Activated naive CD4-positive, alpha-beta T cell treated with anti-CD3 and anti-CD28 coated beads for 36 hours (primary cell): ENCODE results near the gene COX7B. TPM values are rescaled to one million over a fixed set of nuclear protein-coding genes. Genes with fewer than 3 reads are reported as not detected.
"Not testable (repeated sequence)": the region's sequence is repeated elsewhere in the genome, so short reads cannot be mapped to it uniquely, and the experiment has no call there.

Source experiments
- CTCF ChIA-PET: fragments of 350-600 bp; sonication (Branson Sonifier 250); formaldehyde crosslinking; loops from one replicate; lab custom pipeline; 2021; ENCODE audit warnings: antibody characterized with exemption; lab: Charles Lee
- DNase-seq: peaks from one replicate; pipeline ENCODE4 v3.0.0-alpha.2; 2020
- H3K27ac Mint-ChIP-seq: one replicate; pipeline ENCODE4 v1.8.0; 2021; ENCODE audit warnings: mild to moderate bottlenecking, mixed read lengths
- H3K27me3 Mint-ChIP-seq: one replicate; pipeline ENCODE4 v1.8.0; 2021; ENCODE audit warnings: low read depth, mixed read lengths
- H3K36me3 Mint-ChIP-seq: one replicate; pipeline ENCODE4 v1.8.0; 2021; ENCODE audit warnings: low read depth, mixed read lengths
- H3K4me1 Mint-ChIP-seq: one replicate; pipeline ENCODE4 v1.8.0; 2021; ENCODE audit warnings: low read depth, mixed read lengths
- H3K4me3 Mint-ChIP-seq: one replicate; pipeline ENCODE4 v1.8.0; 2021; ENCODE audit warnings: mild to moderate bottlenecking, moderate library complexity, mixed read lengths
- H3K9me3 Mint-ChIP-seq: one replicate; pipeline ENCODE4 v1.8.0; 2021; ENCODE audit warnings: mixed read lengths
- intact Hi-C: fragments of 100-400 bp; cut with micrococcal nuclease; formaldehyde crosslinking; loops from one replicate; pipeline ENCODE4 v1.15.1; 2023
- total RNA-seq, 2 experiments: library from RNA; stranded (reverse); gene quantifications; one replicate each; pipeline ENCODE4 v1.2.3, GENCODE V29; 2021

The COX7B gene
- total RNA-seq, 2 experiments from 2014 or later, result 363 to 367 TPM

- Mint-ChIP-seq H3K27ac (no peak overlapping the region), H3K4me3 (no peak overlapping the region)
- CTCF ChIA-PET, result interaction anchor here (1.0 to 1.1 kb wide), 3 partner anchors 17 to 109 kb away, joined by 3 read pairs; no protein-coding TSS in a partner anchor
These were observed 19.3 kb downstream of the COX7B start for GRCh38 chrX:77918568-77918967.

GRCh38 chrX:77919370-77919769 is 20.1 kb downstream of the COX7B start:
- H3K4me3 Mint-ChIP-seq, CTCF ChIA-PET, DNase-seq, H3K27me3 Mint-ChIP-seq, H3K36me3 Mint-ChIP-seq, H3K9me3 Mint-ChIP-seq, H3K27ac Mint-ChIP-seq: not testable (repeated sequence)
- intact Hi-C loops, result loop anchor here (10.0 kb wide), 1 partner anchor 1445 kb away; the partner anchor contains the start of gene ITM2A
- peaks cover 14% of the 10 kb centered on the region for H3K4me1 Mint-ChIP-seq

More at GRCh38 chrX:77918568-77918967, 19.3 kb downstream of the COX7B start:
- no peak for DNase-seq
- intact Hi-C loops, result loop anchor here (10.0 kb wide), 1 partner anchor 1446 kb away; the partner anchor contains the start of gene ITM2A
- no peaks in the 10 kb centered on the region for H3K9me3 Mint-ChIP-seq
- no peaks in the 10 kb centered on the region for H3K27me3 Mint-ChIP-seq
- H3K36me3 Mint-ChIP-seq, result no peaks in the 10 kb centered on the region
- H3K4me1 Mint-ChIP-seq, result peaks cover 14% of the 10 kb centered on the region

GRCh38 chrX:77922787-77923186 is 23.5 kb downstream of the COX7B start:
- no peak for DNase-seq
- H3K27me3 Mint-ChIP-seq, result no peaks in the 10 kb centered on the region
- no peak overlapping the region for H3K4me3 Mint-ChIP-seq
- intact Hi-C loops, result no loop called here
- CTCF ChIA-PET, result no interaction called here
- peaks cover 9% of the 10 kb centered on the region for H3K4me1 Mint-ChIP-seq
- no peaks in the 10 kb centered on the region for H3K9me3 Mint-ChIP-seq
- no peaks in the 10 kb centered on the region for H3K36me3 Mint-ChIP-seq
- H3K27ac Mint-ChIP-seq, result no peak overlapping the region

DNA sequence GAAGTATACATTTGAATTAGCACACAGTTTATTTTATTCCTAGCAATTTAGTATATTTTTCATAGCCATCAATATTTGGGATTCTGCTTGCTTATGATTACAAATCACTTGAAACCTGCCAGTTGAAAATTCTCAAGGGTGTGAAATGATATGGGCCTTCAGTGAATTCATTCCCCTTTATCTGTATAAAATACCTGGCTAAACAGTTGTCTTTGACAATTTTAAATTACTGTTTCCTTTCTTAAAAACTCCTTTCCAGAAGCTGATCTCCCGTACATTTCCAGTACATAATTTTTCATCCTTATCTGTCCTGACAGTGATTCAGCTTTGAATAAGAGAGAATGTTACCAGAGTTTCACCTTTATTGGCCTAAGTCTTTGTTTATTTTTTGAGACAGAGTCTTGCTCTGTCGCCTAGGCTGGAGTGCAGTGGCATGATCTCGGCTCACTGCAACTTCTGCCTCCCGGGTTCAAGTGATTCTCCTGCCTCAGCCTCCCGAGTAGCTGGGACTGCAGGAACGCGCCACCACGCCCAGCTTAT is 25.1 kb downstream of the COX7B start:
- Mint-ChIP-seq H3K36me3 (no peaks in the 10 kb centered on the region), H3K4me3 (no peak overlapping the region), H3K27ac (no peak overlapping the region), H3K27me3 (no peaks in the 10 kb centered on the region), H3K9me3 (no peaks in the 10 kb centered on the region), H3K4me1 (peaks cover 7% of the 10 kb centered on the region)
- no peak for DNase-seq
- intact Hi-C loops, result no loop called here
- CTCF ChIA-PET, result no interaction called here

GRCh38 chrX:77925764-77926163 is 26.5 kb downstream of the COX7B start:
- Mint-ChIP-seq H3K4me1 (peaks cover 4% of the 10 kb centered on the region), H3K4me3 (no peak overlapping the region), H3K27me3 (no peaks in the 10 kb centered on the region), H3K27ac (no peak overlapping the region), H3K9me3 (no peaks in the 10 kb centered on the region), H3K36me3 (no peaks in the 10 kb centered on the region)
- DNase-seq, result no peak
- intact Hi-C loops, result no loop called here
- CTCF ChIA-PET, result no interaction called here

GRCh38 chrX:77930581-77930980 is 31.3 kb downstream of the COX7B start:
- DNase-seq, result no peak
- Mint-ChIP-seq H3K9me3 (no peaks in the 10 kb centered on the region), H3K4me3 (no peak overlapping the region), H3K27me3 (no peaks in the 10 kb centered on the region), H3K4me1 (no peaks in the 10 kb centered on the region), H3K27ac (no peak overlapping the region), H3K36me3 (peaks cover 6% of the 10 kb centered on the region)
- intact Hi-C loops, result no loop called here
- CTCF ChIA-PET, result no interaction called here

DNA sequence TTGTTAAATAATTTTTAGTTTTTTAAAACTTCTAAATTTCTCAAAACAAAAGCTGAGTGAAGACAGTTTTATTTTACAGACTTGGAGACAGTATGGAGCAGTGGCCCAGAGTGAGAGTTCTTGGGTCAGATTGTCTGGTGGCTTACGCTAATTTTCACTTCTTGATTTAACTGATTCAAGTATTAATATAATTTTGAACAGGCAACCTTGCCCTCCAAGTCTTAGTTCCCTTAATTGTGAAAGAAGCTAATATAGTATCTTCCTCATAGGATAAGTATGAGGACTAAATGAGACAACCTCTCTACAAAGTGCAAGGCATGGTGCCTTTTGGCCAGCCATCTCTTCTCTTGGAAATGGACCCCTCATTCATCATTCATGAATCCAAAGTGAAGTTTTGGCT is 36.6 kb downstream of the COX7B start:
- CTCF ChIA-PET, result interaction anchor here (1.1 kb wide), 1 partner anchor 18 kb away, joined by 3 read pairs; no protein-coding TSS in a partner anchor
- peaks cover 3% of the 10 kb centered on the region for H3K4me1 Mint-ChIP-seq
- H3K4me3 Mint-ChIP-seq, result no peak overlapping the region
- H3K27me3 Mint-ChIP-seq, result no peaks in the 10 kb centered on the region
- H3K36me3 Mint-ChIP-seq, result peaks cover 6% of the 10 kb centered on the region
- no peak for DNase-seq
- intact Hi-C loops, result no loop called here
- H3K9me3 Mint-ChIP-seq, result no peaks in the 10 kb centered on the region
- no peak overlapping the region for H3K27ac Mint-ChIP-seq

DNA sequence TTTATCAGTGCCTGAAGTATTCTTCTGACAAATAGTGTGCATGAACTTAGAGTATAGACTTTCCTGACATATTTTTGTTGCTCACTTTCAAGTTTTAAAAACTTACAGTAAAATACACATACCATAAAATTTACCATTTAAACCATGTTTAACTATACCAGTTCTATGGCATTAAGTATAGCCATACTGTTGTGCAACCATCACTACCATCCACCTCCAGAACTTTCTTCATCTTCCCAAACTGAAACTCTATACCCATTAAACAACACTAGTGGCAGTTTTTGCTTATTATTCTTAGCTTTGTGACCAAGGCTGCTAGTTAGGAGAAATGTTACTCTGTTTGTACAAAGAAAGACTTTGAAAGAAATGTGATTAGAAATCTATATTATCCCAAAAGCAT is 37.0 kb downstream of the COX7B start:
- Mint-ChIP-seq H3K4me1 (peaks cover 3% of the 10 kb centered on the region), H3K27ac (no peak overlapping the region)
- CTCF ChIA-PET, result no interaction called here

GRCh38 chrX:77937291-77937690 is 38.0 kb downstream of the COX7B start:
- Mint-ChIP-seq H3K36me3 (peaks cover 3% of the 10 kb centered on the region), H3K27ac (no peak overlapping the region), H3K27me3 (no peaks in the 10 kb centered on the region), H3K9me3 (no peaks in the 10 kb centered on the region), H3K4me3 (no peak overlapping the region), H3K4me1 (peaks cover 3% of the 10 kb centered on the region)
- intact Hi-C loops, result no loop called here
- CTCF ChIA-PET, result no interaction called here
- DNase-seq, result no peak

More for the DNA sequence above, 37.0 kb downstream of the COX7B start:
- Mint-ChIP-seq H3K36me3 (peaks cover 3% of the 10 kb centered on the region), H3K4me3 (no peak overlapping the region), H3K27me3 (no peaks in the 10 kb centered on the region), H3K9me3 (no peaks in the 10 kb centered on the region)
- DNase-seq, result no peak
- intact Hi-C loops, result no loop called here

DNA sequence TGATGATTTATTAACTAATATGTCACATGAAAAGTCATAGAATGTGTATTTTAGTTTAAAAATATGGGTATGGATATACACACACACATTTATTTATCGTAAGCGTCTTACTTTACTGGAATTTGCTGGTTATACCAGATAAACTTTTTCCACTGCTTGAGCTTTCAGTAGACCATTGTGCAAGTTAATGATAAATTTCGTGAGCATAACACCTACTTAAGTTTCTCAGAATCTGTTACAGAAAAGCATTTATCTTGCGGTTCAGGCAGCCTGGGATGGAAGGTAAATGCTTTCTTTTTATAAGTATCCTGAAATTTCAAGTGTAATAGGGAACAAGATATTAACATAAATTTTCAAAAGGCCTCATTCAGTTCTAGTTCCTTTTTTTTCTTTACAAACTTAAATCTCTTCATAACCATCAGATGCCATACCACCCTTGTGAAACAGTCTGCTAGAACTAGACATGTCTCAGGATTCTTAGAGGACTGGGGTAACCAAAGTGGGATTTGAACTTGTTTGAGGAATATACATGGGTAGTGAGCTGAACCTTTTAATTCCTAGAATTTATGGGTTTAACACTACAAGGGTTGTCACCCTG is 38.9 kb downstream of the COX7B start:
- Mint-ChIP-seq H3K9me3 (no peaks in the 10 kb centered on the region), H3K27ac (no peak overlapping the region)

GRCh38 chrX:77945031-77945430 is 45.8 kb downstream of the COX7B start:
- DNase-seq, H3K27me3 Mint-ChIP-seq, H3K36me3 Mint-ChIP-seq, H3K4me3 Mint-ChIP-seq, H3K9me3 Mint-ChIP-seq, intact Hi-C loops, H3K27ac Mint-ChIP-seq, H3K4me1 Mint-ChIP-seq: not testable (repeated sequence)
- CTCF ChIA-PET, result interaction anchor here (2.9 kb wide), 1 partner anchor 80 kb away, joined by 7 read pairs; no protein-coding TSS in a partner anchor

More for the DNA sequence above, 38.9 kb downstream of the COX7B start:
- no peaks in the 10 kb centered on the region for H3K27me3 Mint-ChIP-seq
- no peaks in the 10 kb centered on the region for H3K36me3 Mint-ChIP-seq
- intact Hi-C loops, result no loop called here
- DNase-seq, result no peak
- no peak overlapping the region for H3K4me3 Mint-ChIP-seq
- H3K4me1 Mint-ChIP-seq, result peaks cover 4% of the 10 kb centered on the region
- CTCF ChIA-PET, result no interaction called here

DNA sequence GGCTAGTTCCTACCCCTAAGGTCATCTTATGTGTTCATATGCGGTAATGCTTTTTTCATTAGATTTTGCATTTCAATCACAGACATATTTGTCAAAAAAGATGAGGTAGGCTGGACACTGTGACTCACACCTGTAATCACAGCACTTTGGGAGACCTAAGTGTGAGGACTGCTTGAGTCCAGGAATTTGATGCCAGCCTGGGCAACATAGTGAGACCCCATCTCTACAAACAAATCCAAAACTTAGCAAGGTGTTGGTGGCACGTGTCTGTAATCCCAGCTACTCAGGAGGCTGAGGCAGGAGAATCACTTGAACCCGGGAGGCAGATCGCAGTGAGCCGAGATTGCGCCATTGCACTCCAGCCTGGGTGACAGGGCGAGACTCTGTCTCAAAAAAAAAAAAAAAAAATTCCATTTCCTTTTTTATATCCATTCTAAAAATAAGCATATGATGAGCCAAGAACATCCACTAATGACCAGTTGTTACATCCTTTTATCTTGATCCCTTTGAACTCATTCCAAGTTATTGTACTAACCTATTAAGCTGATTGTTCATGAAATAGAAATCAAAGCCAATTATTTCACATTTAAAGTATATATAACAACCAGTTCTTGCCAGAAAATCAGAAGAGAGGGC is 46.8 kb downstream of the COX7B start:
- no peak overlapping the region for H3K4me3 Mint-ChIP-seq
- CTCF ChIA-PET, result interaction anchor here (2.9 kb wide), 1 partner anchor 79 kb away, joined by 7 read pairs; no protein-coding TSS in a partner anchor
- H3K27ac Mint-ChIP-seq, result no peak overlapping the region

More for the DNA sequence above, 46.8 kb downstream of the COX7B start:
- intact Hi-C loops, result no loop called here
- H3K36me3 Mint-ChIP-seq, result no peaks in the 10 kb centered on the region
- H3K27me3 Mint-ChIP-seq, result no peaks in the 10 kb centered on the region
- no peaks in the 10 kb centered on the region for H3K9me3 Mint-ChIP-seq
- H3K4me1 Mint-ChIP-seq, result peaks cover 2% of the 10 kb centered on the region
- no peak for DNase-seq
